Spleen (tissue), 11 donors: Measurements from ENCODE around the gene BANP. TPM values are rescaled to one million over a fixed set of nuclear protein-coding genes. Genes with fewer than 3 reads are reported as not detected.

ENCODE experiments used
- DNase-seq: peaks from one replicate; pipeline ENCODE4 v3.0.0-alpha.2; 2020
- H3K27ac ChIP-seq, 8 donors: fragments of 200-600 bp; sonication (generic) in 7 of 8; 1 replicate in 4 of 8; 2 replicates in 4 of 8; pipeline versions ENCODE4 v1.5.0 to v1.8.0; 2016 to 2021; ENCODE audit warnings: inconsistent platforms in 4 of 8, mild to moderate bottlenecking in 4 of 8, moderate library complexity in 1 of 8
- H3K27me3 ChIP-seq, 7 donors: fragments of 200-600 bp; sonication (generic) in 6 of 7; replicated peaks in 1 of 7; 1 replicate in 4 of 7; 2 replicates in 3 of 7; pipeline versions ENCODE4 v1.5.0 to v1.8.0; 2016 to 2021; ENCODE audit warnings: inconsistent platforms in 3 of 7, mild to moderate bottlenecking in 1 of 7
- H3K36me3 ChIP-seq, 6 donors: fragments of 200-600 bp; sonication (generic) in 5 of 6; 1 replicate in 4 of 6; 2 replicates in 2 of 6; pipeline versions ENCODE4 v1.5.0 to v1.8.0; 2016 to 2021; ENCODE audit warnings: inconsistent platforms in 2 of 6
- H3K4me1 ChIP-seq, 6 donors: fragments of 200-600 bp; sonication (generic) in 5 of 6; 1 replicate in 3 of 6; 2 replicates in 3 of 6; pipeline versions ENCODE4 v1.5.0 to v1.8.0; 2016 to 2021; ENCODE audit warnings: inconsistent platforms in 3 of 6
- H3K4me3 ChIP-seq, 8 donors: fragments of 200-600 bp; sonication (generic) in 7 of 8; 1 replicate in 4 of 8; 2 replicates in 4 of 8; pipeline versions ENCODE4 v1.5.0 to v1.8.0; 2016 to 2021; ENCODE audit warnings: inconsistent platforms in 4 of 8, mild to moderate bottlenecking in 4 of 8, moderate library complexity in 2 of 8
- H3K9me3 ChIP-seq, 8 donors: fragments of 200-600 bp; sonication (generic) in 7 of 8; 1 replicate in 4 of 8; 2 replicates in 4 of 8; pipeline versions ENCODE4 v1.5.0 to v1.8.0; 2016 to 2021; ENCODE audit warnings: inconsistent platforms in 4 of 8
- CTCF ChIP-seq, 11 experiments: fragments of 200-600 bp in 7 of 11; fragments of 450-650 bp in 4 of 11; sonication (generic) in 4 of 11; IDR thresholded peaks in 8 of 11; conservative IDR thresholded peaks in 3 of 11; 1 replicate in 7 of 11; 2 replicates in 4 of 11; pipeline versions ENCODE4 v1.4.0 to v1.8.0; 2016 to 2021; ENCODE audit warnings: antibody characterized with exemption in 11 of 11, inconsistent platforms in 4 of 11, mild to moderate bottlenecking in 1 of 11
- POLR2A ChIP-seq, 3 donors: fragments of 450-650 bp; IDR thresholded peaks; one replicate each; pipeline ENCODE4 v1.5.1; 2017; ENCODE audit warnings: antibody characterized with exemption in 3 of 3, mild to moderate bottlenecking in 1 of 3
- POLR2AphosphoS5 ChIP-seq, 3 donors: sonication (generic); formaldehyde crosslinking; IDR thresholded peaks; one replicate each; pipeline ENCODE4 v1.5.1; 2017; ENCODE audit warnings: antibody characterized with exemption in 3 of 3
- WGBS, 5 donors: extraction: QIAGEN DNeasy Blood & Tissue Kit in 3 of 5; methylation state at CpG; one replicate each; pipeline versions ENCODE4 v1.1.5 to v1.1.7; 2013 to 2018; 5-methylcytosine and 5-hydroxymethylcytosine counted together
- intact Hi-C: fragments of 100-400 bp; cut with DNase I; formaldehyde crosslinking; loops from one replicate; pipeline ENCODE4 v1.15.0; 2023; ENCODE audit warnings: low total_unique reads
- polyA plus RNA-seq, 3 donors: library from polyadenylated mRNA; stranded (reverse); fragments of 200-250 nt; gene quantifications; one replicate each; pipeline ENCODE4 v1.2.1, GENCODE V29; 2013
- total RNA-seq, 7 donors: library from RNA; depleted of rRNA in 3 of 7; stranded (reverse); fragments of >200 nt in 3 of 7; fragmentation: NEBNext Ultra II Directional in 4 of 7; extraction: Animal tissue kit (Norgen Biotek cat#: 25700) in 4 of 7; gene quantifications; one replicate each; pipeline versions ENCODE4 v1.1.0 to v1.2.1, GENCODE V29; 2016 to 2021
- donor health status: healthy with polysubstance abuse.
- donor health status: DM: no; HTN: no; CAD: no; lungs with moderate emphysema.
- donor health status: DM: no; HTN: no; CAD: no.
- donor health status: Bipolar disorder and iron deficiency.
- donor health status: healthy.
- donor health status: DM: no; HTN: no; CAD: no.
- donor health status: DM: yes; HTN: yes; CAD: no.

The BANP gene
- total and polyA plus RNA-seq, 10 donors = 15.9 to 57.1 (median 42.7) TPM

GRCh38 chr16:87973717-87974116 lies 22.5 kb downstream of the BANP start:
- Histone ChIP-seq H3K4me1 (peaks cover 0 to 26% (median 10%) of the 10 kb centered on the region in 6 donors), H3K27ac (no peak overlapping the region), H3K36me3 (peaks cover 0 to 58% (median 10%) of the 10 kb centered on the region in 6 donors), H3K9me3 (peaks cover 3 to 25% (median 20%) of the 10 kb centered on the region in 8 donors), H3K4me3 (no peak overlapping the region), H3K27me3 (no peaks in the 10 kb centered on the region)
- WGBS, 5 donors = 35 to 44% (median 42%) methylated on average over 3 of the region's 3 CpGs
- TF ChIP-seq CTCF (IDR thresholded peaks at IDR 0.05 in 8 of 11, conservative IDR thresholded peaks at IDR 0.05 in 3 of 11) (no peak), POLR2A (IDR thresholded peaks at IDR 0.05) (no peak), POLR2AphosphoS5 (IDR thresholded peaks at IDR 0.05) (no peak)
- intact Hi-C loops = no loop called here
- no peak for DNase-seq

GRCh38 chr16:87974178-87974577 lies 22.9 kb downstream of the BANP start:
- no peaks in the 10 kb centered on the region for H3K27me3 ChIP-seq
- DNase-seq = no peak
- intact Hi-C loops = no loop called here
- 70 to 77% (median 74%) methylated on average over 9 of the region's 9 CpGs for WGBS, 5 donors
- no peak overlapping the region for H3K4me3 ChIP-seq
- TF ChIP-seq POLR2A (IDR thresholded peaks at IDR 0.05) = no peak
- TF ChIP-seq CTCF (IDR thresholded peaks at IDR 0.05 in 8 of 11, conservative IDR thresholded peaks at IDR 0.05 in 3 of 11) = no peak
- no peak for TF ChIP-seq POLR2AphosphoS5 (IDR thresholded peaks at IDR 0.05)
- H3K4me1 ChIP-seq = peaks cover 0 to 21% (median 10%) of the 10 kb centered on the region in 6 donors
- no peak overlapping the region for H3K27ac ChIP-seq
- peaks cover 0 to 62% (median 11%) of the 10 kb centered on the region in 6 donors for H3K36me3 ChIP-seq
- peaks cover 3 to 25% (median 20%) of the 10 kb centered on the region in 8 donors for H3K9me3 ChIP-seq

GRCh38 chr16:87976665-87977064 lies 25.4 kb downstream of the BANP start:
- no peak overlapping the region for H3K4me3 ChIP-seq
- H3K9me3 ChIP-seq = peaks cover 3 to 14% (median 13%) of the 10 kb centered on the region in 8 donors
- no peak for TF ChIP-seq CTCF (IDR thresholded peaks at IDR 0.05 in 8 of 11, conservative IDR thresholded peaks at IDR 0.05 in 3 of 11)
- TF ChIP-seq POLR2A (IDR thresholded peaks at IDR 0.05) = no peak
- no peak for TF ChIP-seq POLR2AphosphoS5 (IDR thresholded peaks at IDR 0.05)
- peaks cover 0 to 39% (median 12%) of the 10 kb centered on the region in 6 donors for H3K4me1 ChIP-seq
- no peak overlapping the region for H3K27ac ChIP-seq
- WGBS, 5 donors = 80 to 93% (median 88%) methylated on average over 3 of the region's 3 CpGs
- no peaks in the 10 kb centered on the region for H3K27me3 ChIP-seq
- intact Hi-C loops = no loop called here
- peaks cover 0 to 61% (median 12%) of the 10 kb centered on the region in 6 donors for H3K36me3 ChIP-seq
- DNase-seq = no peak

GRCh38 chr16:87978127-87978526 lies 26.9 kb downstream of the BANP start:
- Histone ChIP-seq H3K4me1 (peaks cover 0 to 39% (median 12%) of the 10 kb centered on the region in 6 donors), H3K9me3 (no peaks in the 10 kb centered on the region), H3K27ac (no peak overlapping the region), H3K27me3 (no peaks in the 10 kb centered on the region), H3K4me3 (no peak overlapping the region), H3K36me3 (peaks cover 0 to 73% (median 20%) of the 10 kb centered on the region in 6 donors)
- intact Hi-C loops = no loop called here
- no peak for DNase-seq
- WGBS, 5 donors = 83 to 91% (median 86%) methylated on average over 5 of the region's 5 CpGs
- TF ChIP-seq CTCF (IDR thresholded peaks at IDR 0.05 in 8 of 11, conservative IDR thresholded peaks at IDR 0.05 in 3 of 11) (no peak), POLR2A (IDR thresholded peaks at IDR 0.05) (no peak), POLR2AphosphoS5 (IDR thresholded peaks at IDR 0.05) (no peak)
